ENCODE results near the gene CXCR4.

The CXCR4 gene

DNA sequence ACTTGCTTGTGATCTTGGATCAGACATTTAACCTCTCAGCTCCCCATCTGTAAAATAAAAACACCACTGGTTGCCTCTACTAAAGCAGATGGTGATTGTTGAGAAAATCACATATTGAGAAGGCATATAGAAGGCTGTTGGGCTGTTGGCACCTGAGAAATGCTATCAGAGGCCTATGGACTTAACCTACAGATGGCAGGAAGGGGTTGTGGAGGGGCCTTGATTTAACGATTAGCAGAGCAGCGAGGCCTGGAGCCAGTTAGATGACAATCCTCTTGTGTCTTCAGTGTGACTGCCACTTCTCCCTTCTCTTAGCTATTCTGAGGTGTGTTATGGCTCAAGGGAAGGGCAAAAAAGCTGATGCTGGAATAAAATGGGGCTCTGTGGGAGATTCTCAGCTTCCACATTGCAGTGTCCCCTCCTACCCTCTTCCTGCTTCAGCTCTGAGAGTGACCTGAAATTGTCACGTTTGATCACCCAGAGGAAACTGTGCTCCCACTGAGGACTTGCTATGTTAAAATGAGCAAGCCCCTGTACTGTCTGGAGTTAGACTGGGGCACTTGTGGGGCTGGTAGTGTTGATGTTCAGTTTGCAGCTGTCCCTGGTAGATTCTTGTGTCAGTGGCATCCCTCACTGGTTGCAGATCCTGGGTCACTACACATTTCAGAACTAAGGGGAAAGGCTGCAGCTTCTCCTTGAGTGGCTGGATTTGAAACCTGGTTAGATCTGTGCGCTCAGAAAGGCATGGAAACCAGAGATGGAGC lies 31.5 kb downstream of the CXCR4 start:
- no peak for TF ChIP-seq CTCF (IDR thresholded peaks at IDR 0.05)
- no peak overlapping the region for H3K27ac ChIP-seq
- DNase-seq (ENCODE audit: low spot score): no peak
- H3K4me3 ChIP-seq: no peak overlapping the region

DNA sequence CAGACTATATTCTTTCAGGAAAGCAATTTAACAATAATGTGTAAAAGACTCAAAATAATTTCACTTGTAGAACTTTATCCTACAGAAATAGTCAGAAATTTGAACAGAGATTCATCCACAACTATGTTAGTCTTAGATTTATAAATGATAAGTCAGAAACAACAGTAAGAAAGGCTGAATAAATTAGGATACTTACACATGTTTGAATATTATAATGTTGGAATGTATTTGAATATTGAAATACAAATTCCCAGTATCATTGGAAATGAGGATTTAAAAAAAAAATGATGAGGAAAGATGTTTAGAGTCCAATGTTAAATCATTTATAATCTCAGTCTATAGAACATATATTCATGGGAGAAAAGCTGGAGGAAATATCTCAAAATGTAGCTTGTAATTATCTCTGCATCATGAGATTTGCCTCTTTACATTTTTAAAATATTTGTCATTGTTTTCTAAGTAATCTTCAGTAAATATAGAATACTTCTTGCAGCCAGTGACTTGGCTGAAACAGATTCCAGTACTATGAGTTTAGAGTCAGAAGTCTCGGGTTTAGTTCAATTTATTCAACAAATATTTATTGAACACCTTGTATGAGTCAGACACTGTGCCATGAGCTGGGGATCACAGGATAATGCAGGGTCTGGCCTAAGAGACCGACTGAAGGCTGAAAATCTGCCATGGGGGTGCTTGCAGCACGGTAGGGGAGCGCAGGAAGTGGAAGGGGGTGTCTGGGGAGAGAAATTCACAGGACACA lies 32.3 kb downstream of the CXCR4 start:
- Histone ChIP-seq H3K4me3 (no peak overlapping the region), H3K27ac (no peak overlapping the region)
- DNase-seq (ENCODE audit: low spot score): no peak
- no peak for TF ChIP-seq CTCF (IDR thresholded peaks at IDR 0.05)

- no peak for TF ChIP-seq CTCF (IDR thresholded peaks at IDR 0.05)
Observed at GRCh38 chr2:136081582-136082210, 36.3 kb downstream of the CXCR4 start.

GRCh38 chr2:136080114-136080513 lies 37.8 kb downstream of the CXCR4 start:
- DNase-seq (ENCODE audit: low spot score): no peak
- no peak for TF ChIP-seq CTCF (IDR thresholded peaks at IDR 0.05)
- Histone ChIP-seq H3K4me3 (no peak overlapping the region), H3K27ac (no peak overlapping the region)

More at GRCh38 chr2:136081582-136082210, 36.3 kb downstream of the CXCR4 start:
- Histone ChIP-seq H3K27ac (no peak overlapping the region), H3K4me3 (no peak overlapping the region)
- DNase-seq (ENCODE audit: low spot score): no peak

GRCh38 chr2:136077107-136077506 lies 40.8 kb downstream of the CXCR4 start:
- no peak overlapping the region for H3K4me3 ChIP-seq
- TF ChIP-seq CTCF (IDR thresholded peaks at IDR 0.05): no peak
- H3K27ac ChIP-seq: no peak overlapping the region
- DNase-seq (ENCODE audit: low spot score): no peak

DNA sequence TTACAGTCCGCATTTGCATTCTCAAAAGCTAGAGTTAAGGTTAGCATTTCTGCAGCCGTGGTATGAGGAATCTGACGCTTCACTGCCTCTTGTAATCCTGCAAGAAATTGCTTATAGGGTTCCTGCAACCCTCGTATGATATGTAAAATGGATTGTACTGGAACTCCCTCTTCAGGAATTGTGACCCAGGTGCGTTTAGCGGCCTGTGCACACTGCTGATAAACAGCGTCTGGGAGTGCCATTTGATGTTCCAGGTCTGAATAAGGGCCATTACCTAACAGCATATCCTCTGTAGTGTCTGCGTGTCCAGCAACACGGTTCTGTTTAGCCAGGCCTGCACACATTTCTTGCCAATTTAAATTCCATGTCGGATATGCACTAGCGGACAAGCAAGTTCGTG lies 42.5 kb downstream of the CXCR4 start:
- DNase-seq (ENCODE audit: low spot score): no peak
- TF ChIP-seq CTCF (IDR thresholded peaks at IDR 0.05): no peak

More for the DNA sequence above, 42.5 kb downstream of the CXCR4 start:
- Histone ChIP-seq H3K27ac (no peak overlapping the region), H3K4me3 (no peak overlapping the region)

Data from coronary artery (tissue), 2 donors.